ENCODE results near the gene ST8SIA1. TPM values are rescaled to one million over a fixed set of nuclear protein-coding genes. Genes with fewer than 3 reads are reported as not detected.
"Not testable (repeated sequence)": the region's sequence is repeated elsewhere in the genome, so short reads cannot be mapped to it uniquely, and the experiment has no call there.

The ST8SIA1 gene
- 1.8 and 1.9 TPM in 2 replicates for total RNA-seq (ENCODE audit: low replicate concordance)

- H3K4me3 Mint-ChIP-seq, result peak within 1 kb of the TSS; percentile 93
- Histone ChIP-seq H2AFZ (replicated peaks) (peak within 1 kb of the TSS; percentile 99), H3K27ac (no peak within 1 kb of the TSS), H3K4me1 (no peaks in the 10 kb centered on the region), H3K4me3 (peak within 1 kb of the TSS; percentile 72), H3K9ac (no peak within 1 kb of the TSS), H3K4me2 (peak within 1 kb of the TSS; percentile 83), H3K9me3 (ENCODE audit: low read depth) (no peaks in the 10 kb centered on the region), H3K36me3 (no peaks in the 10 kb centered on the region), H4K20me1 (ENCODE audit: low read depth) (no peaks in the 10 kb centered on the region), H3K27me3 (peaks cover 58% of the 10 kb centered on the region), H3K79me2 (ENCODE audit: low read depth) (no peaks in the 10 kb centered on the region), H3F3A (ENCODE audit: low read depth) (peaks cover 6% of the 10 kb centered on the region)
- H3K27me3 Mint-ChIP-seq (ENCODE audit: insufficient read depth, low read depth), result peaks cover 13% of the 10 kb centered on the region
- peak within 1 kb of the TSS; percentile 70 for H3K27ac Mint-ChIP-seq
- peak; percentile 3 for TF ChIP-seq EZH2phosphoT487 (IDR thresholded peaks at IDR 0.05)
- TF ChIP-seq EZH2 (IDR thresholded peaks at IDR 0.05), result peak; percentile 23
- no peak for TF ChIP-seq CTCF (IDR thresholded peaks at IDR 0.05)
- DNase-seq (ENCODE audit: low spot score), result peak; percentile 73
- no peaks in the 10 kb centered on the region for H3K9me3 Mint-ChIP-seq
- H3K4me1 Mint-ChIP-seq, result peaks cover 34% of the 10 kb centered on the region
- H3K36me3 Mint-ChIP-seq, result peaks cover 1% of the 10 kb centered on the region
Measured at GRCh38 chr12:22334410-22335100, at the start of gene ST8SIA1. TSS of gene ST8SIA1 (minus strand) at chr12:22334707. CDS start at chr12:22334232, 475 bp downstream.

GRCh38 chr12:22380031-22380430 is 45.5 kb upstream of the ST8SIA1 start:
- H3K79me2 ChIP-seq (ENCODE audit: low read depth), result no peaks in the 10 kb centered on the region
- H4K20me1 ChIP-seq (ENCODE audit: low read depth), result no peaks in the 10 kb centered on the region
- no peak overlapping the region for H3K27ac Mint-ChIP-seq
- DNase-seq (ENCODE audit: low spot score), result no peak
- no peak overlapping the region for H2AFZ ChIP-seq (replicated peaks)
- H3K4me2 ChIP-seq, result no peak overlapping the region
- no peak for TF ChIP-seq EZH2phosphoT487 (IDR thresholded peaks at IDR 0.05)
- TF ChIP-seq CTCF (IDR thresholded peaks at IDR 0.05), result no peak
- no peak for TF ChIP-seq EZH2 (IDR thresholded peaks at IDR 0.05)
- no peaks in the 10 kb centered on the region for H3K4me1 ChIP-seq
- no peak overlapping the region for H3K4me3 Mint-ChIP-seq
- H3K9ac ChIP-seq, result no peak overlapping the region
- H3K36me3 Mint-ChIP-seq, result no peaks in the 10 kb centered on the region
- H3K4me3 ChIP-seq, result no peak overlapping the region
- no peaks in the 10 kb centered on the region for H3K4me1 Mint-ChIP-seq
- no peaks in the 10 kb centered on the region for H3K27me3 ChIP-seq
- H3K9me3 Mint-ChIP-seq, result no peaks in the 10 kb centered on the region
- H3K27me3 Mint-ChIP-seq (ENCODE audit: insufficient read depth, low read depth), result no peaks in the 10 kb centered on the region
- H3K36me3 ChIP-seq, result no peaks in the 10 kb centered on the region
- H3K27ac ChIP-seq, result no peak overlapping the region
- H3F3A ChIP-seq (ENCODE audit: low read depth), result no peaks in the 10 kb centered on the region
- H3K9me3 ChIP-seq (ENCODE audit: low read depth), result no peaks in the 10 kb centered on the region

- H3K9me3 Mint-ChIP-seq, result no peaks in the 10 kb centered on the region
- Histone ChIP-seq H3K4me3 (no peak overlapping the region), H2AFZ (replicated peaks) (no peak overlapping the region), H3K27ac (no peak overlapping the region), H3F3A (ENCODE audit: low read depth) (no peaks in the 10 kb centered on the region), H3K79me2 (ENCODE audit: low read depth) (no peaks in the 10 kb centered on the region), H3K4me1 (no peaks in the 10 kb centered on the region), H4K20me1 (ENCODE audit: low read depth) (no peaks in the 10 kb centered on the region), H3K9ac (no peak overlapping the region), H3K9me3 (ENCODE audit: low read depth) (no peaks in the 10 kb centered on the region), H3K27me3 (no peaks in the 10 kb centered on the region), H3K4me2 (no peak overlapping the region), H3K36me3 (no peaks in the 10 kb centered on the region)
- H3K4me3 Mint-ChIP-seq, result no peak overlapping the region
- H3K27me3 Mint-ChIP-seq (ENCODE audit: insufficient read depth, low read depth), result no peaks in the 10 kb centered on the region
- H3K36me3 Mint-ChIP-seq, result no peaks in the 10 kb centered on the region
- H3K27ac Mint-ChIP-seq, result no peak overlapping the region
- TF ChIP-seq CTCF (IDR thresholded peaks at IDR 0.05) (no peak), EZH2 (IDR thresholded peaks at IDR 0.05) (no peak), EZH2phosphoT487 (IDR thresholded peaks at IDR 0.05) (no peak)
- no peak for DNase-seq (ENCODE audit: low spot score)
- no peaks in the 10 kb centered on the region for H3K4me1 Mint-ChIP-seq
Measured at GRCh38 chr12:22377731-22378496, 43.4 kb upstream of the ST8SIA1 start.

GRCh38 chr12:22376596-22377150 is 42.2 kb upstream of the ST8SIA1 start:
- not testable (repeated sequence) for H3K4me3 ChIP-seq; H3K9me3 Mint-ChIP-seq; H3K79me2 ChIP-seq (ENCODE audit: low read depth); H3K9me3 ChIP-seq (ENCODE audit: low read depth); H3K27ac Mint-ChIP-seq; H3K4me1 ChIP-seq; H3K4me1 Mint-ChIP-seq; H4K20me1 ChIP-seq (ENCODE audit: low read depth); H3K27me3 Mint-ChIP-seq (ENCODE audit: insufficient read depth, low read depth); DNase-seq (ENCODE audit: low spot score); H3K4me2 ChIP-seq; H3F3A ChIP-seq (ENCODE audit: low read depth); H3K36me3 ChIP-seq; H3K27me3 ChIP-seq; H3K4me3 Mint-ChIP-seq; H3K27ac ChIP-seq; H2AFZ ChIP-seq (replicated peaks); H3K36me3 Mint-ChIP-seq; H3K9ac ChIP-seq

All from neural progenitor cell (in vitro differentiated cells).